ENCODE results near the gene NOSTRIN.

Gene NOSTRIN

GRCh38 chr2:168901003-168901402, 98.6 kb downstream of the NOSTRIN start, which contains the start of gene G6PC2:
Gene G6PC2 (plus strand): TSS chr2:168901291. CDS start chr2:168901332, 41 bp downstream.
- H3K27ac ChIP-seq (ENCODE audit: low read depth, low read length), result no peak within 1 kb of the TSS
- no peaks in the 10 kb centered on the region for H3K79me2 ChIP-seq (ENCODE audit: insufficient read depth, low read length)
- H3K27me3 ChIP-seq (ENCODE audit: low read length), result no peaks in the 10 kb centered on the region
- no peaks in the 10 kb centered on the region for H3K36me3 ChIP-seq (ENCODE audit: low read length)
- no peak within 1 kb of the TSS for H3K9ac ChIP-seq (ENCODE audit: low read length)
- no peak within 1 kb of the TSS for H2AFZ ChIP-seq (ENCODE audit: low read depth, low read length, severe bottlenecking)
- H3F3A ChIP-seq (ENCODE audit: insufficient read depth), result no peaks in the 10 kb centered on the region
- H4K20me1 ChIP-seq (ENCODE audit: low read depth, low read length), result no peaks in the 10 kb centered on the region
- no peaks in the 10 kb centered on the region for H3K9me2 ChIP-seq (replicated peaks; ENCODE audit: insufficient read depth, low read length)
- H3K4me3 ChIP-seq (ENCODE audit: insufficient read depth, low read length, poor library complexity, severe bottlenecking), result no peak within 1 kb of the TSS
- no peaks in the 10 kb centered on the region for H3K9me3 ChIP-seq (ENCODE audit: insufficient read depth, low read length)
- no peak within 1 kb of the TSS for H3K4me2 ChIP-seq (ENCODE audit: low read depth, low read length, poor library complexity, severe bottlenecking)
- TF ChIP-seq EZH2phosphoT487 (conservative IDR thresholded peaks at IDR 0.05; ENCODE audit: low read length), result no peak
- TF ChIP-seq CTCF (IDR thresholded peaks at IDR 0.05; ENCODE audit: insufficient read depth, low read length, poor library complexity, severe bottlenecking), result no peak

GRCh38 chr2:168903888-168904287, 101.5 kb downstream of the NOSTRIN start:
- H2AFZ ChIP-seq (ENCODE audit: low read depth, low read length, severe bottlenecking), result no peak overlapping the region
- no peaks in the 10 kb centered on the region for H3K9me2 ChIP-seq (replicated peaks; ENCODE audit: insufficient read depth, low read length)
- no peak overlapping the region for H3K4me2 ChIP-seq (ENCODE audit: low read depth, low read length, poor library complexity, severe bottlenecking)
- H3K36me3 ChIP-seq (ENCODE audit: low read length), result no peaks in the 10 kb centered on the region
- H3K4me3 ChIP-seq (ENCODE audit: insufficient read depth, low read length, poor library complexity, severe bottlenecking), result no peak overlapping the region
- TF ChIP-seq EZH2phosphoT487 (conservative IDR thresholded peaks at IDR 0.05; ENCODE audit: low read length) (no peak), CTCF (IDR thresholded peaks at IDR 0.05; ENCODE audit: insufficient read depth, low read length, poor library complexity, severe bottlenecking) (no peak)
- H3K27ac ChIP-seq (ENCODE audit: low read depth, low read length), result no peak overlapping the region
- no peak overlapping the region for H3K9ac ChIP-seq (ENCODE audit: low read length)
- H3K27me3 ChIP-seq (ENCODE audit: low read length), result no peaks in the 10 kb centered on the region
- H3K9me3 ChIP-seq (ENCODE audit: insufficient read depth, low read length), result no peaks in the 10 kb centered on the region
- no peaks in the 10 kb centered on the region for H3F3A ChIP-seq (ENCODE audit: insufficient read depth)
- no peaks in the 10 kb centered on the region for H3K79me2 ChIP-seq (ENCODE audit: insufficient read depth, low read length)
- no peaks in the 10 kb centered on the region for H4K20me1 ChIP-seq (ENCODE audit: low read depth, low read length)

- H4K20me1 ChIP-seq (ENCODE audit: low read depth, low read length), result no peaks in the 10 kb centered on the region
- no peak overlapping the region for H3K27ac ChIP-seq (ENCODE audit: low read depth, low read length)
- H3K27me3 ChIP-seq (ENCODE audit: low read length), result no peaks in the 10 kb centered on the region
- H3K36me3 ChIP-seq (ENCODE audit: low read length), result no peaks in the 10 kb centered on the region
- no peaks in the 10 kb centered on the region for H3K9me3 ChIP-seq (ENCODE audit: insufficient read depth, low read length)
- no peaks in the 10 kb centered on the region for H3F3A ChIP-seq (ENCODE audit: insufficient read depth)
- H3K9ac ChIP-seq (ENCODE audit: low read length), result no peak overlapping the region
- H3K4me3 ChIP-seq (ENCODE audit: insufficient read depth, low read length, poor library complexity, severe bottlenecking), result no peak overlapping the region
- no peak overlapping the region for H3K4me2 ChIP-seq (ENCODE audit: low read depth, low read length, poor library complexity, severe bottlenecking)
- no peaks in the 10 kb centered on the region for H3K79me2 ChIP-seq (ENCODE audit: insufficient read depth, low read length)
- no peak for TF ChIP-seq CTCF (IDR thresholded peaks at IDR 0.05; ENCODE audit: insufficient read depth, low read length, poor library complexity, severe bottlenecking)
- no peak for TF ChIP-seq EZH2phosphoT487 (conservative IDR thresholded peaks at IDR 0.05; ENCODE audit: low read length)
- no peak overlapping the region for H2AFZ ChIP-seq (ENCODE audit: low read depth, low read length, severe bottlenecking)
- H3K9me2 ChIP-seq (replicated peaks; ENCODE audit: insufficient read depth, low read length), result no peaks in the 10 kb centered on the region
These were observed 101.9 kb downstream of the NOSTRIN start for GRCh38 chr2:168904358-168904757.

All from SU-DHL-6 (cell line).